Liver (tissue), 9 donors: Measurements from ENCODE around the gene KRTAP12-1. TPM values are rescaled to one million over a fixed set of nuclear protein-coding genes. Genes with fewer than 3 reads are reported as not detected.
"Not testable (repeated sequence)": the region's sequence is repeated elsewhere in the genome, so short reads cannot be mapped to it uniquely, and the experiment has no call there.

ENCODE experiments used
- DNase-seq: peaks from one replicate; pipeline ENCODE4 v3.0.0-alpha.2; 2017; ENCODE audit warnings: low spot score
- H3K27ac ChIP-seq, 2 donors: one replicate each; pipeline ENCODE4 v1.7.0; 2013; ENCODE audit warnings: inconsistent platforms in 2 of 2, low read length in 2 of 2, control low read depth in 1 of 2, low read depth in 1 of 2, mild to moderate bottlenecking in 1 of 2
- H3K27me3 ChIP-seq, 4 donors: one replicate each; pipeline versions ENCODE4 v1.6.1 to v1.7.0; 2013; ENCODE audit warnings: low read length in 3 of 4, inconsistent platforms in 1 of 4, mild to moderate bottlenecking in 1 of 4, moderate library complexity in 1 of 4; ENCODE audit not compliant: control insufficient read depth in 4 of 4, insufficient read depth in 4 of 4
- H3K36me3 ChIP-seq, 4 donors: one replicate each; pipeline versions ENCODE4 v1.6.1 to v1.7.0; 2013; ENCODE audit warnings: low read length in 3 of 4, mild to moderate bottlenecking in 3 of 4, low read depth in 1 of 4, moderate library complexity in 1 of 4; ENCODE audit not compliant: control insufficient read depth in 4 of 4, insufficient read depth in 3 of 4
- H3K4me1 ChIP-seq, 4 donors: one replicate each; pipeline versions ENCODE4 v1.6.1 to v1.7.0; 2013; ENCODE audit warnings: low read length in 3 of 4, mild to moderate bottlenecking in 3 of 4, moderate library complexity in 1 of 4; ENCODE audit not compliant: control insufficient read depth in 4 of 4, insufficient read depth in 4 of 4
- H3K4me3 ChIP-seq, 3 donors: one replicate each; pipeline versions ENCODE4 v1.6.1 to v1.7.0; 2013; ENCODE audit warnings: low read length in 3 of 3, control low read depth in 1 of 3, low read depth in 1 of 3, mild to moderate bottlenecking in 1 of 3
- H3K9ac ChIP-seq, 2 donors: one replicate each; pipeline ENCODE4 v1.7.0; 2013; ENCODE audit warnings: low read length in 2 of 2, mild to moderate bottlenecking in 2 of 2, moderate library complexity in 2 of 2, control low read depth in 1 of 2, low read depth in 1 of 2
- H3K9me3 ChIP-seq, 4 donors: one replicate each; pipeline versions ENCODE4 v1.6.1 to v1.7.0; 2013; ENCODE audit warnings: low read length in 3 of 4; ENCODE audit not compliant: control insufficient read depth in 4 of 4
- ATF3 ChIP-seq: IDR thresholded peaks from 2 replicates; pipeline ENCODE4 v1.6.1; 2016; ENCODE audit warnings: antibody characterized with exemption
- CTCF ChIP-seq: fragments of 150-350 bp; IDR thresholded peaks from 2 replicates; pipeline ENCODE4 v1.5.1; 2017; ENCODE audit warnings: improper control_type of control experiment, low read depth, low read length; ENCODE audit not compliant: missing input control
- EGR1 ChIP-seq, 2 donors: IDR thresholded peaks; 2 replicates each; pipeline ENCODE4 v1.6.1; 2016 to 2018; ENCODE audit warnings: antibody characterized with exemption in 2 of 2, low read depth in 2 of 2
- FOXA2 ChIP-seq: IDR thresholded peaks from 2 replicates; pipeline ENCODE4 v1.6.1; 2016; ENCODE audit warnings: antibody characterized with exemption
- GABPA ChIP-seq, 2 donors: IDR thresholded peaks in 1 of 2; conservative IDR thresholded peaks in 1 of 2; 2 replicates each; pipeline ENCODE4 v1.6.1; 2016; ENCODE audit warnings: antibody characterized with exemption in 2 of 2, mild to moderate bottlenecking in 1 of 2, moderate library complexity in 1 of 2
- HNF4G ChIP-seq: IDR thresholded peaks from 2 replicates; pipeline ENCODE4 v1.6.1; 2016; ENCODE audit warnings: antibody characterized with exemption
- JUND ChIP-seq, 2 donors: IDR thresholded peaks; 2 replicates each; pipeline ENCODE4 v1.6.1; 2016; ENCODE audit warnings: antibody characterized with exemption in 2 of 2
- MAX ChIP-seq: IDR thresholded peaks from 2 replicates; pipeline ENCODE4 v1.6.1; 2016; ENCODE audit warnings: antibody characterized with exemption
- NR2F2 ChIP-seq: IDR thresholded peaks from 2 replicates; pipeline ENCODE4 v1.6.1; 2016; ENCODE audit warnings: antibody characterized with exemption
- RAD21 ChIP-seq, 2 donors: IDR thresholded peaks; 2 replicates each; pipeline ENCODE4 v1.6.1; 2016; ENCODE audit warnings: antibody characterized with exemption in 2 of 2, mild to moderate bottlenecking in 2 of 2
- REST ChIP-seq: IDR thresholded peaks from 2 replicates; pipeline ENCODE4 v1.6.1; 2016; ENCODE audit warnings: antibody characterized with exemption, mild to moderate bottlenecking
- RXRA ChIP-seq, 2 donors: IDR thresholded peaks; 2 replicates each; pipeline ENCODE4 v1.6.1; 2017 to 2018; ENCODE audit warnings: antibody characterized with exemption in 2 of 2, mild to moderate bottlenecking in 1 of 2
- SP1 ChIP-seq: IDR thresholded peaks from 2 replicates; pipeline ENCODE4 v1.6.1; 2018; ENCODE audit warnings: antibody characterized with exemption, mild to moderate bottlenecking
- TAF1 ChIP-seq: conservative IDR thresholded peaks from 2 replicates; pipeline ENCODE4 v1.6.1; 2016; ENCODE audit warnings: antibody characterized with exemption, mild to moderate bottlenecking
- YY1 ChIP-seq: IDR thresholded peaks from 2 replicates; pipeline ENCODE4 v1.6.1; 2016; ENCODE audit warnings: antibody characterized with exemption, mild to moderate bottlenecking
- ZBTB33 ChIP-seq: IDR thresholded peaks from 2 replicates; pipeline ENCODE4 v1.6.1; 2016; ENCODE audit warnings: antibody characterized with exemption
- WGBS: extraction: QIAGEN DNeasy Blood & Tissue Kit; methylation state at CpG from one replicate; pipeline ENCODE4 v1.1.7; 2013; 5-methylcytosine and 5-hydroxymethylcytosine counted together
- polyA plus RNA-seq, 2 donors: library from polyadenylated mRNA; stranded (reverse) in 1 of 2; unstranded in 1 of 2; fragments of 200-250 nt in 1 of 2; fragments of >200 nt in 1 of 2; fragmentation: Nextera tagmentation in 1 of 2; extraction: Ambion mirVana in 1 of 2; gene quantifications; one replicate each; pipeline versions ENCODE4 v1.2.1 to v1.2.3, GENCODE V29; 2013 to 2015
- total RNA-seq, 2 donors: library from RNA; depleted of rRNA; stranded (reverse); fragments of >200 nt; gene quantifications; one replicate each; pipeline ENCODE4 v1.2.3, GENCODE V29; 2014
- donor health status: healthy.
- donor health status: healthy.
- donor health status: healthy.
- donor health status: healthy.
- donor health status: healthy.

Gene KRTAP12-1
- total and polyA plus RNA-seq, 4 donors, result not detected

- no peak for TF ChIP-seq NR2F2
- no peak for TF ChIP-seq EGR1 (IDR thresholded peaks at IDR 0.05; ENCODE audit: low read depth in 2 of 2)
- no peak for TF ChIP-seq RXRA (IDR thresholded peaks at IDR 0.05)
- TF ChIP-seq GABPA (IDR thresholded peaks at IDR 0.05 in 1 of 2, conservative IDR thresholded peaks at IDR 0.05 in 1 of 2), result no peak
- no peak for TF ChIP-seq CTCF
- TF ChIP-seq JUND (IDR thresholded peaks at IDR 0.05), result no peak
- no peak for TF ChIP-seq FOXA2
- no peak overlapping the region for H3K9ac ChIP-seq
- no peak for DNase-seq
- no peaks in the 10 kb centered on the region for H3K4me1 ChIP-seq
- peaks cover 0 to 18% (median 2%) of the 10 kb centered on the region in 4 donors for H3K9me3 ChIP-seq
- H3K27me3 ChIP-seq, result peaks cover 0 to 7% (median 0%) of the 10 kb centered on the region in 4 donors
- H3K27ac ChIP-seq, result no peak overlapping the region
- no peaks in the 10 kb centered on the region for H3K36me3 ChIP-seq
- H3K4me3 ChIP-seq, result no peak overlapping the region
- WGBS, result 50% methylated on average over 2 of the region's 2 CpGs
Observed at GRCh38 chr21:44692798-44693512, 11.0 kb upstream of the KRTAP12-1 start.

GRCh38 chr21:44691686-44692085 is 9.7 kb upstream of the KRTAP12-1 start:
- H3K4me3 ChIP-seq, result no peak overlapping the region
- no peak for DNase-seq
- no peaks in the 10 kb centered on the region for H3K4me1 ChIP-seq
- no peaks in the 10 kb centered on the region for H3K36me3 ChIP-seq
- peaks cover 0 to 5% (median under 1%) of the 10 kb centered on the region in 4 donors for H3K27me3 ChIP-seq
- no peak overlapping the region for H3K9ac ChIP-seq
- TF ChIP-seq ATF3 (no peak), CTCF (no peak), EGR1 (IDR thresholded peaks at IDR 0.05; ENCODE audit: low read depth in 2 of 2) (no peak), HNF4G (no peak), FOXA2 (no peak), NR2F2 (no peak), YY1 (no peak), REST (no peak), MAX (no peak), ZBTB33 (no peak), TAF1 (no peak), JUND (IDR thresholded peaks at IDR 0.05) (no peak), RAD21 (IDR thresholded peaks at IDR 0.05) (no peak), SP1 (no peak)
- WGBS, result 70% methylated on average over 2 of the region's 2 CpGs
- peaks cover 0 to 18% (median 2%) of the 10 kb centered on the region in 4 donors for H3K9me3 ChIP-seq
- H3K27ac ChIP-seq, result no peak overlapping the region

GRCh38 chr21:44689740-44690139 is 7.8 kb upstream of the KRTAP12-1 start:
- DNase-seq, H3K9ac ChIP-seq, H3K27me3 ChIP-seq, H3K27ac ChIP-seq, H3K4me1 ChIP-seq, H3K4me3 ChIP-seq, H3K36me3 ChIP-seq: not testable (repeated sequence)
- 75% methylated on average over 3 of the region's 3 CpGs for WGBS
- H3K9me3 ChIP-seq, result peaks cover 0 to 18% (median 2%) of the 10 kb centered on the region in 4 donors
